ENCODE measurements around the gene ZNF157. TPM values are rescaled to one million over a fixed set of nuclear protein-coding genes. Genes with fewer than 3 reads are reported as not detected.

The ZNF157 gene
- total RNA-seq, 1 donor from 2014 or later = 0.67 TPM

- Mint-ChIP-seq H3K27ac (ENCODE audit: unreplicated experiment) (no peak overlapping the region), H3K36me3 (ENCODE audit: low read depth, unreplicated experiment) (no peaks in the 10 kb centered on the region), H3K4me1 (ENCODE audit: unreplicated experiment) (peaks cover 5% of the 10 kb centered on the region), H3K4me3 (ENCODE audit: unreplicated experiment) (no peak overlapping the region), H3K9me3 (ENCODE audit: unreplicated experiment) (no peaks in the 10 kb centered on the region), H3K27me3 (ENCODE audit: unreplicated experiment) (no peaks in the 10 kb centered on the region)
- no peak for DNase-seq (ENCODE audit: low spot score)
- TF ChIP-seq CTCF (IDR thresholded peaks at IDR 0.05; ENCODE audit: unreplicated experiment) = no peak
These were observed 20.4 kb downstream of the ZNF157 start for GRCh38 chrX:47390780-47391179.

GRCh38 chrX:47413179-47413594 is 42.8 kb downstream of the ZNF157 start:
- H3K36me3 Mint-ChIP-seq (ENCODE audit: low read depth, unreplicated experiment) = peaks cover 13% of the 10 kb centered on the region
- peaks cover 5% of the 10 kb centered on the region for H3K9me3 Mint-ChIP-seq (ENCODE audit: unreplicated experiment)
- TF ChIP-seq CTCF (IDR thresholded peaks at IDR 0.05; ENCODE audit: unreplicated experiment) = no peak
- no peak overlapping the region for H3K4me3 Mint-ChIP-seq (ENCODE audit: unreplicated experiment)
- no peaks in the 10 kb centered on the region for H3K4me1 Mint-ChIP-seq (ENCODE audit: unreplicated experiment)
- H3K27ac Mint-ChIP-seq (ENCODE audit: unreplicated experiment) = no peak overlapping the region
- H3K27me3 Mint-ChIP-seq (ENCODE audit: unreplicated experiment) = peaks cover 3% of the 10 kb centered on the region
- no peak for DNase-seq (ENCODE audit: low spot score)

GRCh38 chrX:47420265-47420664 is 49.9 kb downstream of the ZNF157 start:
- no peak overlapping the region for H3K4me3 Mint-ChIP-seq (ENCODE audit: unreplicated experiment)
- no peaks in the 10 kb centered on the region for H3K27me3 Mint-ChIP-seq (ENCODE audit: unreplicated experiment)
- peaks cover 7% of the 10 kb centered on the region for H3K36me3 Mint-ChIP-seq (ENCODE audit: low read depth, unreplicated experiment)
- peaks cover 4% of the 10 kb centered on the region for H3K9me3 Mint-ChIP-seq (ENCODE audit: unreplicated experiment)
- H3K27ac Mint-ChIP-seq (ENCODE audit: unreplicated experiment) = no peak overlapping the region
- DNase-seq (ENCODE audit: low spot score) = no peak
- no peaks in the 10 kb centered on the region for H3K4me1 Mint-ChIP-seq (ENCODE audit: unreplicated experiment)
- no peak for TF ChIP-seq CTCF (IDR thresholded peaks at IDR 0.05; ENCODE audit: unreplicated experiment)

GRCh38 chrX:47420962-47421361 is 50.6 kb downstream of the ZNF157 start:
- Mint-ChIP-seq H3K4me1 (ENCODE audit: unreplicated experiment) (no peaks in the 10 kb centered on the region), H3K9me3 (ENCODE audit: unreplicated experiment) (peaks cover 4% of the 10 kb centered on the region), H3K27ac (ENCODE audit: unreplicated experiment) (no peak overlapping the region)

GRCh38 chrX:47422444-47422843 is 52.1 kb downstream of the ZNF157 start:
- Mint-ChIP-seq H3K27ac (ENCODE audit: unreplicated experiment) (no peak overlapping the region), H3K4me3 (ENCODE audit: unreplicated experiment) (no peak overlapping the region), H3K36me3 (ENCODE audit: low read depth, unreplicated experiment) (peaks cover 7% of the 10 kb centered on the region), H3K27me3 (ENCODE audit: unreplicated experiment) (no peaks in the 10 kb centered on the region), H3K4me1 (ENCODE audit: unreplicated experiment) (no peaks in the 10 kb centered on the region), H3K9me3 (ENCODE audit: unreplicated experiment) (peaks cover 4% of the 10 kb centered on the region)
- no peak for TF ChIP-seq CTCF (IDR thresholded peaks at IDR 0.05; ENCODE audit: unreplicated experiment)
- no peak for DNase-seq (ENCODE audit: low spot score)

More at GRCh38 chrX:47420962-47421361, 50.6 kb downstream of the ZNF157 start:
- Mint-ChIP-seq H3K27me3 (ENCODE audit: unreplicated experiment) (no peaks in the 10 kb centered on the region), H3K4me3 (ENCODE audit: unreplicated experiment) (no peak overlapping the region), H3K36me3 (ENCODE audit: low read depth, unreplicated experiment) (peaks cover 7% of the 10 kb centered on the region)
- DNase-seq (ENCODE audit: low spot score) = no peak
- no peak for TF ChIP-seq CTCF (IDR thresholded peaks at IDR 0.05; ENCODE audit: unreplicated experiment)

All from endothelial cell (in vitro differentiated cells).